ENCODE results near the gene KLHL34.

The KLHL34 gene

DNA sequence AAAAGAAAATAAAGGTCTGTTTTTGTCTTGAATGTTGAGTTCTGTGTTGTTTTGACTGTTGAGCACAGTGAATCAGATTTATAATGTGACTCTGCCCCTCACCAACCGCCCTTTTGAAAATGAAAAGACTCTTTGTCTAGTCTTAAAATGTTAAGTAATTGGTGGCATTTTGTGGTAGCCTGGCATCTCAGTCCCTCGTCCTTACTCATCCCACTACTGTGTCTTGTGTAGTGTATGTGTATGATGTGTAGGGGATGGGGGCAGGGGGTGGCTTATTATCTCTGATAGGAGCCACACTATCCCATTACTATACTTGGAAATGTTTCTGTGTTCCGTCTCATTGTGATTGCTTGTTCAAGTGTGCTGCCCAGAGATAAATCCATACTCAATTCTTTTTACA lies 12.2 kb downstream of the KLHL34 start:
- Histone ChIP-seq H3K9me3 (replicated peaks; ENCODE audit: low read length) (no peaks in the 10 kb centered on the region), H3K4me1 (ENCODE audit: control insufficient read depth, insufficient read depth, low read length) (no peaks in the 10 kb centered on the region), H3K27me3 (ENCODE audit: control insufficient read depth, insufficient read depth, low read length) (no peaks in the 10 kb centered on the region), H3K9ac (ENCODE audit: low read depth, low read length) (no peak overlapping the region), H3K4me2 (ENCODE audit: low read length) (no peak overlapping the region), H3K4me3 (ENCODE audit: low read length) (no peak overlapping the region), H3K36me3 (ENCODE audit: insufficient read depth, low read length) (no peaks in the 10 kb centered on the region)

DNA sequence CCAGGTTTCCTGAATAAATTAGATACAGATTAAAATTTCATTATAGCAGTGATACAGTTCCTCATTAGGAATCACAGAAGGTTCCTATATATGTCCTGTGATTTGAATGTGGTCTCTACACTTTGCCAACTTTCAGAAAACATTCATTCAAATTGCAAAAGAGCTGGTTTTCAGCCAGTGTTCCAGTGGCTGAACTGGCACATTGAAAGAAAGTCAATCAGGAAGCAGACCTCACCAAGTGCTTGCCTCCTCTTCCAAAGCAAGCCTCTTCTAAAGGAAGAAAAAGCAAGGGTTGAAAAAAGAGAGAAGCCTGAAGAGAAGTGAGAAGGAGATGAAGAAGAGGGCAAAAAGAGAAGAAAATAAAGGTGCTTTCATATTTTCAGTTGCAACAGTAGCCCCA lies 12.7 kb downstream of the KLHL34 start:
- Histone ChIP-seq H3K9me3 (replicated peaks; ENCODE audit: low read length) (no peaks in the 10 kb centered on the region), H3K27me3 (ENCODE audit: control insufficient read depth, insufficient read depth, low read length) (no peaks in the 10 kb centered on the region), H3K9ac (ENCODE audit: low read depth, low read length) (no peak overlapping the region), H3K4me1 (ENCODE audit: control insufficient read depth, insufficient read depth, low read length) (no peaks in the 10 kb centered on the region), H3K4me2 (ENCODE audit: low read length) (no peak overlapping the region), H3K4me3 (ENCODE audit: low read length) (no peak overlapping the region), H3K36me3 (ENCODE audit: insufficient read depth, low read length) (no peaks in the 10 kb centered on the region)

DNA sequence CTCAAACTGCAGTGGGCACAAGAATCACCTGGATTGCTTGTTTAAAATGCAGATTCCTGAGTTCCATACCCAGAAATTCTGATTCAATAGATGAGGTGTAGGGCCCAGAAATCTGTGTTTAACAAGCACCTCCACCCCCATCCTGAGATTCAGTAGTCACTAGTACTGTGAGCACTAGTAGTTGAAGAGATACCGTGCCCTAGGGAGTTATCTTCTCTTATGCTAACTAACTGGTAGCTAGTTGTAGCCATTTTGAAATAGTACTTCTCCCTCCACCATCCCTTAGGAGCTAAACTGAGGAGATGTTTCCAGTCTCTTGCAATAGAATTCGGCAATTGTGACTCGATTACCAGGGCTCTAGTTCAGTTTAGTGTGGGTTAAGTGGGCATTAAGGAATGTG lies 18.4 kb downstream of the KLHL34 start:
- H3K4me1 ChIP-seq (ENCODE audit: control insufficient read depth, insufficient read depth, low read length): no peaks in the 10 kb centered on the region
- no peaks in the 10 kb centered on the region for H3K9me3 ChIP-seq (replicated peaks; ENCODE audit: low read length)
- no peak overlapping the region for H3K4me3 ChIP-seq (ENCODE audit: low read length)
- H3K27me3 ChIP-seq (ENCODE audit: control insufficient read depth, insufficient read depth, low read length): no peaks in the 10 kb centered on the region
- H3K4me2 ChIP-seq (ENCODE audit: low read length): no peak overlapping the region
- H3K9ac ChIP-seq (ENCODE audit: low read depth, low read length): no peak overlapping the region
- no peaks in the 10 kb centered on the region for H3K36me3 ChIP-seq (ENCODE audit: insufficient read depth, low read length)

DNA sequence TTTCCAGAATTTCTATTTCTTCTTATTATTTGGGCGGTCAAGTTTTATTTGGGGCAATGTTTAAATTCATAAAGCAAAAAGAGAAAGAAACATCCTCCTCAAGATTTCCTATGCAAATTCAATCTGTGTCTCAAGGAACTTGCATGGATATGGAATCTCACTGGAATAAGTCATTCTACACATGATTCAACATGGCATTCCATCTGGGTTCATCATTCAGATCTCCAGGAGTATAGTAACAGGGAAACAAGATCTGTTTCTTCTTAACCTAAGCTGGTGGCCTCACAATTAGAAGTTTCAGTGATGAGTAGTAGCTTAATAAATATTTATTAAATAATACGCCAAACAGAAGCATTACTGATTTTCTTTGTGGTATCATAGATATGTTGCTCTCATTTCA lies 19.8 kb downstream of the KLHL34 start:
- H3K4me3 ChIP-seq (ENCODE audit: low read length): no peak overlapping the region
- no peaks in the 10 kb centered on the region for H3K9me3 ChIP-seq (replicated peaks; ENCODE audit: low read length)
- no peak overlapping the region for H3K4me2 ChIP-seq (ENCODE audit: low read length)
- H3K4me1 ChIP-seq (ENCODE audit: control insufficient read depth, insufficient read depth, low read length): no peaks in the 10 kb centered on the region
- no peak overlapping the region for H3K9ac ChIP-seq (ENCODE audit: low read depth, low read length)
- H3K27me3 ChIP-seq (ENCODE audit: control insufficient read depth, insufficient read depth, low read length): no peaks in the 10 kb centered on the region
- no peaks in the 10 kb centered on the region for H3K36me3 ChIP-seq (ENCODE audit: insufficient read depth, low read length)

DNA sequence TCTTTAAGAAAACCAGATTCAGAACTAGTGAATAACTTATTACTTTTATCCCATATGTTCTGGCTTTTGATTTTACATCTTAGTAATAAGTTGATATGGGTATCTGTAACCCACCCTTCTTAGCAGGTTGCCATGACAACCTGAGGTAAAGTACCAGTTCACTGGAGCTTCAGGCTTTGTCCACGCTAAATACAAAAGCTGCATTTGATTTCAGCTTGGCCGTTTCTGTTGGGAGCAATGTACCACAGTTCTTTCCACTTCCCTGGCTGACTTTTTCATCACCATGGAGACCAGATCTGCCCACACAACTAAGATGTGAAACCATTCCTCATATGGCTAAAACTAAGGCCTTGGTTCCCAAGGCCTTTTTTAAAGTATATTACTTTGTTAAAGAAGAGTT lies 26.1 kb downstream of the KLHL34 start:
- no peak overlapping the region for H3K4me3 ChIP-seq (ENCODE audit: low read length)
- H3K4me2 ChIP-seq (ENCODE audit: low read length): no peak overlapping the region
- H3K9me3 ChIP-seq (replicated peaks; ENCODE audit: low read length): no peaks in the 10 kb centered on the region
- no peaks in the 10 kb centered on the region for H3K4me1 ChIP-seq (ENCODE audit: control insufficient read depth, insufficient read depth, low read length)
- H3K27me3 ChIP-seq (ENCODE audit: control insufficient read depth, insufficient read depth, low read length): no peaks in the 10 kb centered on the region
- H3K9ac ChIP-seq (ENCODE audit: low read depth, low read length): no peak overlapping the region
- no peaks in the 10 kb centered on the region for H3K36me3 ChIP-seq (ENCODE audit: insufficient read depth, low read length)

DNA sequence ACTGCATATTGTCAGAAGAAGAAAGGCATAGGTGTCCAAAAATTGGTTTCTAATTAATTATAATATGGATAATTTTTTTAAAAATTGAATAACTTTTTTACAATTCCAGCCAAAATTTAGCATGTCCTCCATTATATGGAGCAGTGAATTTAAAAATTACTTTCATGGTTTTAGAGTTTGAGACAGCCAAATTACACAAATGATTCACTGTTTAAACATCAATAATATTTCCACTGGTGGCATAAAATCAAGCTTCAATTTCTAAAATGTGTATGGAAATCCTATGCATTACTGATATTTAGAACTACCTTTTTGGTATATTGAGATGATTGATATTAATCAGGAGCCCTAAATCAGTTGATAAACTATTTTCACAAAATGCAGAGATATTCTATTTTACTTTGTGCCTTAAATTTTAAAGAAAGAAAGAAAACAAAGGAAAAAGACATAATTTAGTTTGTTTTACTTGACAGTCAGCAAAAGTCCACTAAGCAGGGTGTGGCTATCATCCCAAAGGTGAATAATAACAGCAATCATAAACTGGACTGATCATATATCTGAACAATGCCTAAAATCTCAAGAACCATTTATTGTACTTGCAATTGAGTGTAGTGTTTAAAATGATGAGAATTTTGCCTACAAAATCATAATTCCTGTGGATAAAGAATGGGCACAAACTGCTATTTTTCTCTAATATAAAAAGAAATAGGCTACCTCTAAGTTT lies 34.2 kb downstream of the KLHL34 start:
- H3K9me3 ChIP-seq (replicated peaks; ENCODE audit: low read length): no peaks in the 10 kb centered on the region
- H3K27me3 ChIP-seq (ENCODE audit: control insufficient read depth, insufficient read depth, low read length): no peaks in the 10 kb centered on the region
- no peak overlapping the region for H3K9ac ChIP-seq (ENCODE audit: low read depth, low read length)
- H3K36me3 ChIP-seq (ENCODE audit: insufficient read depth, low read length): no peaks in the 10 kb centered on the region
- peaks cover 6% of the 10 kb centered on the region for H3K4me1 ChIP-seq (ENCODE audit: control insufficient read depth, insufficient read depth, low read length)
- no peak overlapping the region for H3K4me3 ChIP-seq (ENCODE audit: low read length)
- no peak overlapping the region for H3K4me2 ChIP-seq (ENCODE audit: low read length)

DNA sequence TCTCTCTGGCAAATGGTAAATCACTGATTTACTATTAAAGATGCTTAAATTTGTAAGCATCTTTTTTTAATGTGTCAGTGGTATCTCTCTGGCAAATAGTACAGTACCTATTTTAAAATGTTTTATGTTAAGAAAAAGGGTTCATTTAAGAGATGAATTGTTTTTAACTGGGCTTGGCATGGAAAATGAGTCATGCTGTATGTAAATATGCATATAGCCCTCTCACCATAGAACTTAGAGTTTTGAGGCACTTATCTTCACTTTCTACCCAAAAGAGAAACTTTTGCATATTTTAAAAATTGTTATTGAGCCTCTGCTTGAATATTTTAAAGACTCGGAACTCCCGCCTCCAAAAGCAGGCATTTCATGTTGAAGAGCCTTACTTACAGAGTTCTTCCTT lies 37.9 kb downstream of the KLHL34 start:
- H3K9ac ChIP-seq (ENCODE audit: low read depth, low read length): no peak overlapping the region
- H3K4me3 ChIP-seq (ENCODE audit: low read length): no peak overlapping the region
- no peak overlapping the region for H3K4me2 ChIP-seq (ENCODE audit: low read length)
- no peaks in the 10 kb centered on the region for H3K27me3 ChIP-seq (ENCODE audit: control insufficient read depth, insufficient read depth, low read length)
- H3K4me1 ChIP-seq (ENCODE audit: control insufficient read depth, insufficient read depth, low read length): peaks cover 6% of the 10 kb centered on the region
- no peaks in the 10 kb centered on the region for H3K9me3 ChIP-seq (replicated peaks; ENCODE audit: low read length)
- H3K36me3 ChIP-seq (ENCODE audit: insufficient read depth, low read length): no peaks in the 10 kb centered on the region

DNA sequence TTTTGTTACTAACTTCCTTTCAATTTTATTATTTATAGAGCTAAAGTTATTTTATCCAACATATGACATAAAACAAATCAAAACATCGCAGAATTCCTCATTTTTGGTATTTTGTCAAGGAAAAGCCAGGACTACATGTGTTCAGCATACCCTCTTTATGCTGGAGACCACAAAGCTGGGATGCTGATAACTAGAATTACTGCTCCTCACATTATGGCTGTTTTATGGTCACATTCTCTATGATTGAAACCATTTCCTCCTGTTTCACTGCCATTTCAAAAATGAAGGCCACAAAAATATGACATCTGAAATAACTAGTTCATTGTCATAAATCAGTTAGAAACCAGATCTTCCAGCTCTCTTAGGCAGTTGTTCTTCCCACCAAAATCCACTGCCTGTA lies 41.7 kb downstream of the KLHL34 start:
- no peak overlapping the region for H3K4me3 ChIP-seq (ENCODE audit: low read length)
- H3K27me3 ChIP-seq (ENCODE audit: control insufficient read depth, insufficient read depth, low read length): no peaks in the 10 kb centered on the region
- no peaks in the 10 kb centered on the region for H3K4me1 ChIP-seq (ENCODE audit: control insufficient read depth, insufficient read depth, low read length)
- no peak overlapping the region for H3K4me2 ChIP-seq (ENCODE audit: low read length)
- H3K9ac ChIP-seq (ENCODE audit: low read depth, low read length): no peak overlapping the region
- no peaks in the 10 kb centered on the region for H3K36me3 ChIP-seq (ENCODE audit: insufficient read depth, low read length)
- H3K9me3 ChIP-seq (replicated peaks; ENCODE audit: low read length): no peaks in the 10 kb centered on the region

DNA sequence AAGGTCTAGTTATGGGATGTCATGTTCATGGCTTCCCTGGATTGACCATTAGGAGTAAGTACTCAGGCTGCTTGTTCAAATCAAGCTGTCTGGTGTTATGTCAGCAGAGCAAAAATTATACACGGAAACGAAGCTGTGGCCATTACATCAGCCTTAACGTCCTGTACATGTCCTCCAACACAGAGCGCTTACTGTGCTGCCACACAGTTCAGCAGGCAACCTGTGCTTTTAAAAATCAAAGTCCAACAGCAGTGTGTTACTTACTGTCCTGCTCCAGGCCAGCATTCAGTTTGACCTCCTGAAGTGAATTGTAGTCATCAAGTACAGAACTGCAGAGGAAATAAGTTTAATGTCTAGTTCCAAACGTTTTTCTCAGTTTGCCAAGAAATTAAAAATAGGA lies 46.0 kb downstream of the KLHL34 start:
- Histone ChIP-seq H3K36me3 (ENCODE audit: insufficient read depth, low read length) (no peaks in the 10 kb centered on the region), H3K9ac (ENCODE audit: low read depth, low read length) (no peak overlapping the region), H3K4me3 (ENCODE audit: low read length) (no peak overlapping the region)

DNA sequence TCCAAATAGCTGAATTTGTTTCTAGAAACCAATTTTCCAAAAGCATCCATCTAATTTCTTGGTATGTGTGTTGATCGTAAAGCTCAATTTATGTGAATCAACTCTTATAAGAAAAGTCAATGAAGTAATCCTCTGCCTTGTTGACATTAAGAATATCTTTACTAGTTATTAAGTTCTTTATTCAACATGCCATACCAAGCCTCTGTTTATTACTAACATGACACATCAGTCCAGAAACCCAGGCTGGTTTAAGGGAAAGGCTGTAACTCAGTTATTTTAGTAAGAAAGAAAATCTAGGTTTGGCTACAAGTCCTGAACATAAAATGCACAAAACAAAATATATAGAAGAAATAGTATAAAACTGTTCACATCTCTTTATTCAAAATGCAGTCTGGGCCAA lies 48.0 kb downstream of the KLHL34 start:
- Histone ChIP-seq H3K4me3 (ENCODE audit: low read length) (no peak overlapping the region), H3K9ac (ENCODE audit: low read depth, low read length) (no peak overlapping the region), H3K4me1 (ENCODE audit: control insufficient read depth, insufficient read depth, low read length) (no peaks in the 10 kb centered on the region), H3K36me3 (ENCODE audit: insufficient read depth, low read length) (no peaks in the 10 kb centered on the region), H3K27me3 (ENCODE audit: control insufficient read depth, insufficient read depth, low read length) (no peaks in the 10 kb centered on the region), H3K9me3 (replicated peaks; ENCODE audit: low read length) (no peaks in the 10 kb centered on the region), H3K4me2 (ENCODE audit: low read length) (no peak overlapping the region)

More for the DNA sequence above, 46.0 kb downstream of the KLHL34 start:
- no peaks in the 10 kb centered on the region for H3K4me1 ChIP-seq (ENCODE audit: control insufficient read depth, insufficient read depth, low read length)
- H3K27me3 ChIP-seq (ENCODE audit: control insufficient read depth, insufficient read depth, low read length): no peaks in the 10 kb centered on the region
- no peaks in the 10 kb centered on the region for H3K9me3 ChIP-seq (replicated peaks; ENCODE audit: low read length)
- H3K4me2 ChIP-seq (ENCODE audit: low read length): no peak overlapping the region

DNA sequence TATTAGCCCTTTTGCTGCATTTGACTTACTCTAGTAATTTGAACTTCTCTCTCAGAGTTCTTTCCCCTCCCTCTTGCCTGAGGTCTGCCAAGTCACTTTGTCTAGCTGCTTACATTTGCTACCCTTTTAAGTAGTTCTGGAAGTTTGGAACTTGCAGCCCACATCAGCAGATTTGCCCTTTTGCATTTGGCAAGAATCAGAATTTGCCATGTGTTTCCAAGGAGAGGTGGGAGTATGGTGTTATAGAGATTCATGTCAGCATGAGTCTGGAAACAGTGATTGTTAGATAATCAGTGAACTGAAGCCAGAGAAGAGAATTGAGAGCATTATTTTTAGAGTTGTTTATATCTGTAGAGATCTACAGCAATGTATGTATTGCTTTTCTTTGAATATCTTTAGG lies 52.1 kb downstream of the KLHL34 start:
- H3K27me3 ChIP-seq (ENCODE audit: control insufficient read depth, insufficient read depth, low read length): no peaks in the 10 kb centered on the region
- no peak overlapping the region for H3K4me2 ChIP-seq (ENCODE audit: low read length)
- H3K9ac ChIP-seq (ENCODE audit: low read depth, low read length): no peak overlapping the region
- H3K36me3 ChIP-seq (ENCODE audit: insufficient read depth, low read length): no peaks in the 10 kb centered on the region
- no peaks in the 10 kb centered on the region for H3K4me1 ChIP-seq (ENCODE audit: control insufficient read depth, insufficient read depth, low read length)
- H3K4me3 ChIP-seq (ENCODE audit: low read length): no peak overlapping the region
- no peaks in the 10 kb centered on the region for H3K9me3 ChIP-seq (replicated peaks; ENCODE audit: low read length)
